Trophoblast cell (in vitro differentiated cells and primary cell): ENCODE data around the gene MPP3.

Source experiments
- DNase-seq, 2 donors: peaks; one replicate each; pipeline ENCODE4 v3.0.0-alpha.2; 2016
- H2AFZ ChIP-seq: 2 replicates; pipeline ENCODE4 v1.6.1; 2013; ENCODE audit warnings: low read length, moderate library complexity, mild to moderate bottlenecking; ENCODE audit not compliant: insufficient read depth, poor library complexity
- H2AK5ac ChIP-seq: 2 replicates; pipeline ENCODE4 v1.6.1; 2013; ENCODE audit warnings: mild to moderate bottlenecking, low read length
- H2BK120ac ChIP-seq: 2 replicates; pipeline ENCODE4 v1.6.1; 2013; ENCODE audit warnings: low read length, mild to moderate bottlenecking, moderate library complexity; ENCODE audit not compliant: insufficient read depth, poor library complexity
- H2BK12ac ChIP-seq: 2 replicates; pipeline ENCODE4 v1.6.1; 2013; ENCODE audit warnings: mild to moderate bottlenecking, low read length, moderate library complexity
- H2BK5ac ChIP-seq: 2 replicates; pipeline ENCODE4 v1.6.1; 2013; ENCODE audit warnings: low read length, low read depth, moderate library complexity, mild to moderate bottlenecking; ENCODE audit not compliant: poor library complexity
- H3K14ac ChIP-seq: 2 replicates; pipeline ENCODE4 v1.6.1; 2013; ENCODE audit warnings: mild to moderate bottlenecking, low read length
- H3K18ac ChIP-seq: 2 replicates; pipeline ENCODE4 v1.6.1; 2013; ENCODE audit warnings: mild to moderate bottlenecking, low read length
- H3K23ac ChIP-seq: 2 replicates; pipeline ENCODE4 v1.6.1; 2013; ENCODE audit warnings: low read length
- H3K27ac ChIP-seq: 2 replicates; pipeline ENCODE4 v1.5.1; 2013; ENCODE audit warnings: low read depth, mild to moderate bottlenecking, inconsistent platforms, low read length, moderate library complexity
- H3K27me3 ChIP-seq: 2 replicates; pipeline ENCODE4 v1.6.1; 2013; ENCODE audit warnings: inconsistent platforms, mild to moderate bottlenecking, low read length, moderate library complexity; ENCODE audit not compliant: insufficient read depth
- H3K36me3 ChIP-seq, 2 experiments: 1 replicate in 1 of 2; 2 replicates in 1 of 2; pipeline ENCODE4 v1.6.1; 2013; ENCODE audit warnings: low read length in 2 of 2, mild to moderate bottlenecking in 2 of 2, moderate library complexity in 1 of 2; ENCODE audit not compliant: insufficient read depth in 2 of 2, control insufficient read depth in 1 of 2
- H3K4ac ChIP-seq: 2 replicates; pipeline ENCODE4 v1.6.1; 2013; ENCODE audit warnings: low read depth, mild to moderate bottlenecking, low read length, moderate library complexity
- H3K4me1 ChIP-seq, 2 experiments: 1 replicate in 1 of 2; 2 replicates in 1 of 2; pipeline ENCODE4 v1.6.1; 2013; ENCODE audit warnings: low read length in 2 of 2, mild to moderate bottlenecking in 2 of 2, moderate library complexity in 1 of 2; ENCODE audit not compliant: insufficient read depth in 2 of 2, control insufficient read depth in 1 of 2
- H3K4me2 ChIP-seq: 2 replicates; pipeline ENCODE4 v1.6.1; 2013; ENCODE audit warnings: inconsistent platforms, mild to moderate bottlenecking, low read length, moderate library complexity
- H3K4me3 ChIP-seq: 2 replicates; pipeline ENCODE4 v1.5.1; 2013; ENCODE audit warnings: mild to moderate bottlenecking, low read depth, low read length, inconsistent platforms
- H3K79me1 ChIP-seq: one replicate; pipeline ENCODE4 v1.6.1; 2013; ENCODE audit warnings: low read length
- H3K79me2 ChIP-seq: 2 replicates; pipeline ENCODE4 v1.6.1; 2013; ENCODE audit warnings: low read length, mild to moderate bottlenecking; ENCODE audit not compliant: control insufficient read depth, insufficient read depth, poor library complexity
- H3K9ac ChIP-seq: 2 replicates; pipeline ENCODE4 v1.6.1; 2013; ENCODE audit warnings: mild to moderate bottlenecking, low read length
- H3K9me3 ChIP-seq: 2 replicates; pipeline ENCODE4 v1.6.1; 2013; ENCODE audit warnings: low read depth, mild to moderate bottlenecking, control low read depth, inconsistent platforms, low read length; ENCODE audit not compliant: insufficient read depth
- H4K12ac ChIP-seq: 2 replicates; pipeline ENCODE4 v1.6.1; 2013; ENCODE audit warnings: low read depth, mild to moderate bottlenecking, low read length, moderate library complexity
- H4K8ac ChIP-seq: 2 replicates; pipeline ENCODE4 v1.6.1; 2013; ENCODE audit warnings: low read depth, mild to moderate bottlenecking, low read length, moderate library complexity
- H4K91ac ChIP-seq: one replicate; pipeline ENCODE4 v1.6.1; 2013; ENCODE audit warnings: low read depth, mild to moderate bottlenecking, low read length, moderate library complexity
- WGBS: extraction: QIAGEN DNeasy Blood & Tissue Kit; methylation state at CpG from one replicate; pipeline ENCODE4 v1.1.7; 2013; ENCODE audit warnings: missing lambda C conversion rate; ENCODE audit not compliant: insufficient read length, insufficient coverage; ENCODE audit errors: extremely low coverage; 5-methylcytosine and 5-hydroxymethylcytosine counted together

The MPP3 gene

DNA sequence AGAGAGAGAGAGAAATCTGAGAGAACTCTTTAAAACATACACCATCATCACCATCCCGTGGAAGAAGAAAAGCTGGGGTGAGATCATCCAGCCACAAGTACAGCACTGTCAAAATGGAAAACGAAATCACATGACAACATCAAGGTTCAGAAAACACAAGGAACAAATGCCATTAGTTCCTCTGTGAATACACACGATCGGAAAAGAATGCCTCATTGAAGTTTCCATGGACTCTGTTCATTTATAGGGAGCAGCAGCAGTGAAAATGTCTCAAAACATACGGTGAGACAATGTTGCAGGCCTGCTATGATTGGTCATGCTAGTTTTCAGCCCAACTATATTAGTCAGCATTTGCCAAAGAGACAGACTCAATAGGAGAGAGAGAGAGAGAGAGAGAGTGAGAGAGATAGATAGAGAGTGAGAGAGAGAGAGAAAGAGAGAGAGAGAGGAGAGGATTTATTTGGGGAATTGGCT lies 48.3 kb downstream of the MPP3 start:
- Histone ChIP-seq H4K91ac (no peak overlapping the region), H2AK5ac (no peak overlapping the region), H3K36me3 (no peaks in the 10 kb centered on the region), H3K4ac (no peak overlapping the region), H3K9me3 (no peaks in the 10 kb centered on the region), H3K79me2 (no peaks in the 10 kb centered on the region), H3K4me1 (no peaks in the 10 kb centered on the region), H4K8ac (no peak overlapping the region), H4K12ac (no peak overlapping the region), H2BK120ac (no peak overlapping the region), H3K27ac (no peak overlapping the region), H2AFZ (no peak overlapping the region), H3K4me2 (no peak overlapping the region), H3K23ac (no peak overlapping the region), H3K9ac (no peak overlapping the region), H3K79me1 (no peaks in the 10 kb centered on the region), H3K18ac (no peak overlapping the region), H2BK12ac (no peak overlapping the region), H3K4me3 (no peak overlapping the region), H3K14ac (no peak overlapping the region), H3K27me3 (no peaks in the 10 kb centered on the region), H2BK5ac (no peak overlapping the region)
- no peak for DNase-seq
- no CpG with 5 or more reads among the region's 5 CpGs for WGBS

DNA sequence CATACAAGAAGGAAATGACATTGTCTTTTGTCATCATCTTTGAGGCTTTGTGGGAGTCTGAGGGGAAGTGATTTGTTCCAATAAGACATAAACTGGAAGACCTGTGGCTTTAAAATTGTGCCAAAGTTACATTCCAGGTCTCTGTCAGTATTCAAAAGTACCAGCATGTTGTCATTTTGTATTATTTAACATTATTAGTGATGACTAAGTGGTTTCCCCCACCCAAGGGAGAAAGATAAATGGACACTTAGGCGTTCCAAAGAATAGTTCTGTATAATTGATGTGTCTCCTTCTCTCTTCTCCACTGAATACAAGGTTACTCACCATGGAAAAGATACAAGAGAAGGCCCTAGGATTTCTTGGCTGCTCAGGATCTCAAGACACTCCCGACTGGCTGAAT lies 48.9 kb downstream of the MPP3 start:
- H2BK12ac ChIP-seq: no peak overlapping the region
- H3K27me3 ChIP-seq: no peaks in the 10 kb centered on the region
- no peak overlapping the region for H4K8ac ChIP-seq
- no peaks in the 10 kb centered on the region for H3K4me1 ChIP-seq
- H3K9me3 ChIP-seq: no peaks in the 10 kb centered on the region
- no peak overlapping the region for H4K12ac ChIP-seq
- H2BK120ac ChIP-seq: no peak overlapping the region
- no peak overlapping the region for H3K4me2 ChIP-seq
- no peaks in the 10 kb centered on the region for H3K36me3 ChIP-seq
- no CpG with 5 or more reads among the region's 2 CpGs for WGBS
- H3K79me1 ChIP-seq: peaks cover 2% of the 10 kb centered on the region
- no peak overlapping the region for H3K23ac ChIP-seq
- no peak overlapping the region for H2AFZ ChIP-seq
- H3K18ac ChIP-seq: no peak overlapping the region
- no peak overlapping the region for H2BK5ac ChIP-seq
- H3K14ac ChIP-seq: no peak overlapping the region
- H3K4ac ChIP-seq: no peak overlapping the region
- no peak overlapping the region for H2AK5ac ChIP-seq
- no peak overlapping the region for H3K9ac ChIP-seq
- no peaks in the 10 kb centered on the region for H3K79me2 ChIP-seq
- H3K27ac ChIP-seq: no peak overlapping the region
- H3K4me3 ChIP-seq: no peak overlapping the region
- H4K91ac ChIP-seq: no peak overlapping the region
- no peak for DNase-seq

DNA sequence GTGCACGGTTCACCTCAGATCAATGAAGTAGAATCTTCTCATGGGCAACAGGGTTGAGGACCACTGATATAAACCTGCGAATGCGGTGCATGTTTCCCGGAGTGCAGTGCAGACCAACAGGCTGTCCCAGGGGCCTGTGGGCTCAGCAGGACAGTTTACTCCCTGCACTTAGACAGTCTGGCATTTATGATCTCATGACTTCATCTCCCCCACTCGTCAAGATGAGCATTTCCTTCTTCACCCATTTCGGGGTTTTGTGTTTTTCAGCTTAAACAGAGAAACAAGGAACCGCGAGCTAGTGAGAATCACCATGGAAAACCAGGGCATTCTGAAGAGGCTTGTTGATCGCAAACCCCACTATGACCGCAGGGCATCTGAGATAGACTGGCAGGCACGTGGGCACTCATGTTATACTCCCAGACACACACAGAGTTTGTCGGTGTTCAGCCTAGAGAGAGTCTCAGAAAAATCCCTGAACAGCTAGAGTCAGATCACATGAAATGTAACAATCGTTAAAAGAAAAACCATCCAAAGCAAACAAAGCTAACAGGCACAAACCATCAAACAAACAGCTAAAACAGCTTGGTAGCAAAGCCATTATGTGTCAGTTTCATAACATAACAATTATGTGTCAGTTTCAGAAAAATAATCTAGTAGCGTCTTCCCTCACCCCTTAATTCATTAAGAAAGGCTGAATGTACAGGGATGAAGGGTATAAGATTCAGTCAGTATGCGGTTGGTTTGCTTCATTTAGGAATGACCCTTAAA lies 49.8 kb downstream of the MPP3 start:
- no peak overlapping the region for H2AK5ac ChIP-seq
- H3K9ac ChIP-seq: no peak overlapping the region
- H2BK120ac ChIP-seq: no peak overlapping the region
- no peaks in the 10 kb centered on the region for H3K9me3 ChIP-seq
- peaks cover 5% of the 10 kb centered on the region for H3K79me2 ChIP-seq
- no peak overlapping the region for H3K27ac ChIP-seq
- no peak overlapping the region for H2AFZ ChIP-seq
- H3K36me3 ChIP-seq: no peaks in the 10 kb centered on the region
- H3K27me3 ChIP-seq: no peaks in the 10 kb centered on the region
- H4K91ac ChIP-seq: no peak overlapping the region
- H3K4me1 ChIP-seq: no peaks in the 10 kb centered on the region
- H3K23ac ChIP-seq: no peak overlapping the region
- H3K4me3 ChIP-seq: no peak overlapping the region
- H3K18ac ChIP-seq: no peak overlapping the region
- no peak overlapping the region for H3K4me2 ChIP-seq
- DNase-seq: no peak
- H3K14ac ChIP-seq: no peak overlapping the region
- H3K79me1 ChIP-seq: peaks cover 10% of the 10 kb centered on the region
- no peak overlapping the region for H2BK5ac ChIP-seq
- H3K4ac ChIP-seq: no peak overlapping the region
- no peak overlapping the region for H2BK12ac ChIP-seq
- H4K12ac ChIP-seq: no peak overlapping the region
- H4K8ac ChIP-seq: no peak overlapping the region
- WGBS: no CpG with 5 or more reads among the region's 15 CpGs

DNA sequence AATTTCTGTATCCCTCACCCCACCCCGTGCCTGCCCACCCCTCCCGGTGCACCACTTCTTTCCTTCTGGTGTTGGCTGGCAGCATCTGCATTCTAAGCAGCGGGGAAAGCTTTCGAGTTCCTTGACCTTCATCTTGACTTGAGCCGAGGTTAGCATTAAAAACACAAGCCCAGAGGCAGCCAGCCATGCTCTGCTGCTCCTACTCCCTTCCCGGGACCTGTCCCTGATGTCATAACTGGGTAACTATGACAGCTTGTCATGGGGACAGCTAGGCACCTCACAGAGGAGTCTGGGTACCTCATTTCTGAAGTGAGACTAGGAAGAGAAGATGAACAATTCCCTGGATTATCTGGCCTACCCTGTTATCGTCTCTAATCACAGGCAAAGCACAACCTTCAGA lies 52.8 kb downstream of the MPP3 start, which contains the start of gene CFAP97D1:
Gene CFAP97D1 (plus strand): TSS at position 301 of the 400 bp plus-strand sequence. CDS start 28 bp downstream, at position 329.
- peaks cover 4 to 6% of the 10 kb centered on the region in 2 experiments for H3K4me1 ChIP-seq

More for the DNA sequence above, 52.8 kb downstream of the MPP3 start, which contains the start of gene CFAP97D1:
- WGBS: no CpG with 5 or more reads among the region's 7 CpGs
- Histone ChIP-seq H3K9ac (no peak within 1 kb of the TSS), H3K14ac (no peak within 1 kb of the TSS), H3K4ac (no peak within 1 kb of the TSS), H3K79me1 (peaks cover 16% of the 10 kb centered on the region), H3K9me3 (no peaks in the 10 kb centered on the region), H2BK12ac (no peak within 1 kb of the TSS), H4K12ac (peak within 1 kb of the TSS; percentile 43), H2BK5ac (no peak within 1 kb of the TSS), H2AK5ac (no peak within 1 kb of the TSS), H4K91ac (peak within 1 kb of the TSS; percentile 59), H3K27ac (no peak within 1 kb of the TSS), H2AFZ (peak within 1 kb of the TSS; percentile 74), H3K4me2 (peak within 1 kb of the TSS; percentile 92), H3K18ac (no peak within 1 kb of the TSS), H2BK120ac (peak within 1 kb of the TSS; percentile 40), H3K23ac (no peak within 1 kb of the TSS), H3K79me2 (peaks cover 11% of the 10 kb centered on the region), H3K36me3 (peaks cover 8 to 15% of the 10 kb centered on the region in 2 experiments), H4K8ac (peak within 1 kb of the TSS; percentile 77), H3K4me3 (peak within 1 kb of the TSS; percentile 86), H3K27me3 (no peaks in the 10 kb centered on the region)
- DNase-seq: no peak
